IMR-90 (cell line): ENCODE data around the gene NOX1.
"Not testable (repeated sequence)": the region's sequence is repeated elsewhere in the genome, so short reads cannot be mapped to it uniquely, and the experiment has no call there.

ENCODE experiments used
- BHLHE40 ChIP-seq: fragments of 150-350 bp; IDR thresholded peaks from 2 replicates; pipeline ENCODE4 v1.6.1; 2016; ENCODE audit warnings: mild to moderate bottlenecking, low read depth, low read length
- CEBPB ChIP-seq: IDR thresholded peaks from 2 replicates; pipeline ENCODE4 v1.6.1; 2012; ENCODE audit warnings: low read depth, low read length, improper control_type of control experiment
- CHD1 ChIP-seq: IDR thresholded peaks from 2 replicates; pipeline ENCODE4 v1.6.1; 2012; ENCODE audit warnings: low read depth, low read length, improper control_type of control experiment
- FOS ChIP-seq: fragments of 150-350 bp; IDR thresholded peaks from 2 replicates; pipeline ENCODE4 v1.6.1; 2016; ENCODE audit warnings: low read depth, low read length
- MAFK ChIP-seq: IDR thresholded peaks from 2 replicates; pipeline ENCODE4 v1.6.1; 2012; ENCODE audit warnings: low read depth, low read length, improper control_type of control experiment
- MXI1 ChIP-seq: IDR thresholded peaks from 2 replicates; pipeline ENCODE4 v1.6.1; 2012; ENCODE audit warnings: low read depth, mild to moderate bottlenecking, low read length, moderate library complexity, borderline replicate concordance
- POLR2A ChIP-seq: IDR thresholded peaks from 2 replicates; pipeline ENCODE4 v1.6.1; 2012; ENCODE audit warnings: mild to moderate bottlenecking, low read depth, low read length
- RAD21 ChIP-seq: IDR thresholded peaks from 2 replicates; pipeline ENCODE4 v1.6.1; 2012; ENCODE audit warnings: low read length, improper control_type of control experiment
- RCOR1 ChIP-seq: IDR thresholded peaks from 2 replicates; pipeline ENCODE4 v1.6.1; 2012; ENCODE audit warnings: mild to moderate bottlenecking, low read length, improper control_type of control experiment; ENCODE audit not compliant: insufficient replicate concordance
- RFX5 ChIP-seq: IDR thresholded peaks from 2 replicates; pipeline ENCODE4 v1.8.0; 2012; ENCODE audit warnings: low read depth, mild to moderate bottlenecking, low read length, moderate library complexity
- SMC3 ChIP-seq: fragments of 150-350 bp; IDR thresholded peaks from 2 replicates; pipeline ENCODE4 v1.6.1; 2016; ENCODE audit warnings: low read depth, mild to moderate bottlenecking, antibody characterized with exemption, low read length, moderate library complexity
- USF2 ChIP-seq: fragments of 150-350 bp; IDR thresholded peaks from 2 replicates; pipeline ENCODE4 v1.6.1; 2017; ENCODE audit warnings: mild to moderate bottlenecking, antibody characterized with exemption, low read length, low read depth
- TF ChIP-seq, protein P1 (sequence below): conservative IDR thresholded peaks from 2 replicates; pipeline ENCODE4 v1.5.1; 2012; ENCODE audit warnings: mild to moderate bottlenecking, low read depth, low read length, improper control_type of control experiment
- TF ChIP-seq, protein P2 (sequence below): fragments of 150-350 bp; IDR thresholded peaks from 2 replicates; pipeline ENCODE4 v1.6.1; 2016; ENCODE audit warnings: low read depth, mild to moderate bottlenecking, low read length, moderate library complexity, borderline replicate concordance

GRCh38 chrX:100796371-100796770 is 77.8 kb downstream of the NOX1 start:
- TF ChIP-seq, protein P1, sequence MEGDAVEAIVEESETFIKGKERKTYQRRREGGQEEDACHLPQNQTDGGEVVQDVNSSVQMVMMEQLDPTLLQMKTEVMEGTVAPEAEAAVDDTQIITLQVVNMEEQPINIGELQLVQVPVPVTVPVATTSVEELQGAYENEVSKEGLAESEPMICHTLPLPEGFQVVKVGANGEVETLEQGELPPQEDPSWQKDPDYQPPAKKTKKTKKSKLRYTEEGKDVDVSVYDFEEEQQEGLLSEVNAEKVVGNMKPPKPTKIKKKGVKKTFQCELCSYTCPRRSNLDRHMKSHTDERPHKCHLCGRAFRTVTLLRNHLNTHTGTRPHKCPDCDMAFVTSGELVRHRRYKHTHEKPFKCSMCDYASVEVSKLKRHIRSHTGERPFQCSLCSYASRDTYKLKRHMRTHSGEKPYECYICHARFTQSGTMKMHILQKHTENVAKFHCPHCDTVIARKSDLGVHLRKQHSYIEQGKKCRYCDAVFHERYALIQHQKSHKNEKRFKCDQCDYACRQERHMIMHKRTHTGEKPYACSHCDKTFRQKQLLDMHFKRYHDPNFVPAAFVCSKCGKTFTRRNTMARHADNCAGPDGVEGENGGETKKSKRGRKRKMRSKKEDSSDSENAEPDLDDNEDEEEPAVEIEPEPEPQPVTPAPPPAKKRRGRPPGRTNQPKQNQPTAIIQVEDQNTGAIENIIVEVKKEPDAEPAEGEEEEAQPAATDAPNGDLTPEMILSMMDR: not testable (repeated sequence)
- TF ChIP-seq MXI1, POLR2A, BHLHE40, RAD21, USF2, CEBPB, SMC3, RCOR1, MAFK, RFX5, CHD1, FOS: not testable (repeated sequence)
- TF ChIP-seq, protein P2, sequence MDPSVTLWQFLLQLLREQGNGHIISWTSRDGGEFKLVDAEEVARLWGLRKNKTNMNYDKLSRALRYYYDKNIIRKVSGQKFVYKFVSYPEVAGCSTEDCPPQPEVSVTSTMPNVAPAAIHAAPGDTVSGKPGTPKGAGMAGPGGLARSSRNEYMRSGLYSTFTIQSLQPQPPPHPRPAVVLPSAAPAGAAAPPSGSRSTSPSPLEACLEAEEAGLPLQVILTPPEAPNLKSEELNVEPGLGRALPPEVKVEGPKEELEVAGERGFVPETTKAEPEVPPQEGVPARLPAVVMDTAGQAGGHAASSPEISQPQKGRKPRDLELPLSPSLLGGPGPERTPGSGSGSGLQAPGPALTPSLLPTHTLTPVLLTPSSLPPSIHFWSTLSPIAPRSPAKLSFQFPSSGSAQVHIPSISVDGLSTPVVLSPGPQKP: not testable (repeated sequence)
